HTR-8/SVneo (cell line): Measurements from ENCODE around the gene ERN1.

ENCODE experiments used
- DNase-seq: peaks from one replicate; pipeline ENCODE4 v3.0.0; 2011; ENCODE audit warnings: low spot score, mixed read lengths; ENCODE audit not compliant: insufficient read length
- FAIRE-seq: peaks from 2 replicates; lab custom pipeline; 2011; peaks lifted over from hg19 to GRCh38; lab: Jason Lieb, UNC

ERN1 gene

DNA sequence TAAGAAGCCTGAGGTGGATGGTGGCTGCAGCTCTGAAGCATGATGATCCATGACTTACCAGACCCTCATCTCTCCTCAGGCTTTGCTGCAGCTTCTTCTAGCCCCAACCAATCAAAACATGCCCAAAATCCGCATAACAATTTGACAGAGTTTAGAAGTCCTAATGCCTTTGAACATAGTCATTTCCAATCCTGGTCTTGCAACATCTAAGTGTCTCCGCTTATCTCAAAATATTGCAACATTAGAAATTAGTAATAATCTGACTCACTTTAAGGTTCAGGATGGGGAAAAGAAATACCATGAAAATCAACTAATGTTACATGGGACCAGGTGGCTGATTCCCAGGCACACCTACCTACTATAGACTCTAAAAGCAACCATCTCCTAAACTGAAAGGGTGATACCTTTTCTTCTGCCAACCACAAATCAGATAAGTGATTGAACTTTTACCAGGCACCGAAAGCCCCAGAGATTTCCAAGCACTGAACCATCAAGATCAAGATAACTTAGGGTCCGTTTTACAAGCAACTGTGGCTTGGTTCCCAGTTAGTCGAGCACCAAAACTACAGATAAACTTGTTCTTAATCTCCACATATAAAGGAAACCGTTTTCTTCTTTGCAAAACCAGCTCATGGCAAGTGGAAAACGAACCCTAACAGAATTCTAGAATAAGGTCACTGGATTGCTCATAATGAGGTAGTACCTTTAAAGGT lies 14.0 kb downstream of the ERN1 start:
- DNase-seq (peak; percentile 37), FAIRE-seq (no peak)

DNA sequence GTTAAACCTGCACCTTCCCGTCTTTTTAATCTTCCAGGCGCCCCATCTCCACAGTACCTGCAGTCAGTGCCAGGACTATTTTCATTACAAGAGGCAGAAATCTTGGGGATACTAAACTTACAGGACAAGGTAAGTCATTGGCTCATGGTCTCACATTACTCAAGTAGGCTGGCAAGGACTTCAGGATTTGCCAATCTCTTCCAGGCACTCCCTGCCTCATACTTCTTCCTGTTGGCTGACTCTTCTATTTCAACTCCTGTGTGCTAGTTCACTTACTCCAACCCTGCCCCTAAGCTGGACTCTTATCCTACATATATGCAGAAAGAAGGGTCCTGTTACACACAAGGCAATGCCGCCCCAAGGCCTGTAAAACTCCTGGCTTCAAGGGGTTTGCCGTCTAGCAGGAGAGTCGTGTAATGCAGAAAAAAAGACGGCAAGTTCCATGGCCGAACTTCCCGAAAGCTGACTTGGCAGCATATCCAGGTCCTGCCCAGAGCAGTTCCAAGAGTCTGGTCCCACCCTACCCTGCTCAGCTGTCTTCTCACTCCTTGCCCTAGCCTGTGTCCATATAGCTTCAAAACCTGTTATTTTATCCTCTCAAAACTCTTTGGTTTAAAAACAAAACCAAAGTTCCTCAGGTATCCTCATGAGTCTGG lies 14.8 kb downstream of the ERN1 start:
- DNase-seq (no peak), FAIRE-seq (no peak)

GRCh38 chr17:64113006-64113405 lies 16.9 kb downstream of the ERN1 start:
- DNase-seq (no peak), FAIRE-seq (no peak)

- DNase-seq = no peak
- FAIRE-seq = no peak
Observed at GRCh38 chr17:64111831-64112230, 18.1 kb downstream of the ERN1 start.

- FAIRE-seq = no peak
Observed at GRCh38 chr17:64110379-64111152, 19.4 kb downstream of the ERN1 start.

GRCh38 chr17:64109400-64109799 lies 20.5 kb downstream of the ERN1 start:
- DNase-seq = no peak

More at GRCh38 chr17:64110379-64111152, 19.4 kb downstream of the ERN1 start:
- DNase-seq = no peak

DNA sequence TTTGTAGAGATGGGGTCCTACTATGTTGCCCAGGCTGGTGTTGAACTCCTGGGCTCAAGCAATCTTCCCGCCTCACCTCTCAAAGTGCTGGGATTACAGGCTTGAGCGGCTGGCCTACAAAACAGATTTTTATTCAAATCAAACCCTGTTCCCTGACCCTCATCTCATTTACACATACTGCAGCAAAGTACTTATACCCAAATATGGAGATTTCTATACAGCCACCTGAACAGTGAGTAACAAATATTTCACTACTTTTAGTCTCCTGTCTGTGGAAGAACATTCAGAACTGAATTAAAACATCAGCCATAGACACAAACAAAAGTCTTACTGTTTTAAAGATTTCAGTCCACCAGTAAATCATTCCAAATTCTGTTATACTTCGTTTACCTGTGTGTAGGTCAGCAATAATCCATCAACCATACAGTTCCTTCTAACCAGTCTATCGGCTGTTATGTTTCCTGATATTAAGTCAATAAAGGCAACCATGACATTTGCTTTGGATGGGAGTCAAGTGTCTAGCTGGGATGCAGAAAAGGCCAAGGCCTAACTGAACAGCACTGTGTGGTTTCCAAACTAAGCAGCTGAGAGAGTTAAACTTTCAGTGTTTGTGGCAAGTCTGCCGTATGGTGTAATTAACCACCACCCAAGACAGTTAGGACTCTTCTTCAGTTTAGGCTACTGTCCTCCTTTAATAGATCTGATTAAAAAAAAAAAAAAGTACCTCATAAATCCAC lies 22.3 kb downstream of the ERN1 start:
- DNase-seq (no peak), FAIRE-seq (no peak)

More at GRCh38 chr17:64109400-64109799, 20.5 kb downstream of the ERN1 start:
- no peak for FAIRE-seq

DNA sequence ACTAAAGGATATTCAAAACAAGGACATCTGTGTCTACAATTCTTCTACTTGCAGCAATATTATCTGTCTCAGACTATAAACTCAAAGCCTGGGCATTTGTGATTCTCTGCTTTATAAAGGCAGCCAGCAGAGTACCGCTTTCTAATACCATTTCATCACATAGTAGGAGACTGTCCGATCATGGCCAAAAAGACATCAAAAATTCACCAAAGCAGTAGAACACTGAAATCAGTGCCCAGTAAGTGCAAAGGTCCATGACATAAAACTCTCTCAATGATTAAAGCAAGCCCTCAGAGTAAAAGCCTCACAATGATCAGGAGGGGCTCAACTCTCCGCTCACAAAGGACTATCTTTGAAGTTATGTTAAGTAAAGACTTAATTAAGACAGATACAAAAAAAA lies 23.0 kb downstream of the ERN1 start:
- FAIRE-seq (no peak), DNase-seq (no peak)

DNA sequence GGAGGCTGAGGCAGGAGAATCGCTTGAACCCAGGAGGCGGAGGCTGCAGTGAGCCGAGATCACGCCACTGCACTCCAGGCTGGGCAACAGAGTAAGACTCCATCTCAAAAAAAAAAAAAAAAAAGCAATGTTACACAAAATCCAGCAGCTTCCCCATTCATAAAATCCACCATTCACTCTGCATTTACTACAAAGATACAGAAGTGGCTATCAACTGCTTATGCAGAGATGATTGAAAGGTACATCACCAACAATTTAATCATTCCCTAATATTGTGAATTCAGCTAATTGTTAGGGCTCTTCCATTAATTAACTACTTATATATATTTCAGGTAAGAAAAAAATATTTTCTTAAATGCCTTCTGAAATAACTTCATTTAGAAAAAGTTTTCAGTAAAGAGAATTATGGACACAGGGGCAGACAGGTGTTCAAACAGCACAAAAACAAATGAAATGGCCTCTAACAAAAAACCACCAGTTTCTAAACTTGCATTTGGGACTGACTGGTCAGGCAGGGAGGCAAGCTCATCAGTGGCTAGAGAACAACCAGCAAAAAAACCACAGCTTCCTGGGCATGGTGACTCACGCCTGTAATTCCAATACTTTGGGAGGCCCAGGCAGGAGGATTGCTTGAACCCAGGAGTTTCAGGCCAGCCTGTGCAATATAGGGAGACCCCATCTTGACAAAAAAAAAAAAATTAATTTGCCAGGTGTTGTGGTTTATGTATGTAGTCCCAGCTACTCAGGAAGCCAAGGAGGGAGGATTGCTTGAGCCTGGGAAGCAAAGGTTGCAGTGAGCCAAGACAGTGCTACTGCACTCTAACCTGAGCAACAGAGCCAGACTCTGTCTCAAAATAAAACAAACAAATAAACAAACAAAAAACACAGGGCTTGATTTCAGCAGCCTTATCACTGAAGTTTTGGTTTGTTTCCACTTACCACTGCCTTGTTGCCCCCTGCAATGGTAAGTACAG lies 26.3 kb downstream of the ERN1 start:
- DNase-seq = peak; percentile 48
- no peak for FAIRE-seq

DNA sequence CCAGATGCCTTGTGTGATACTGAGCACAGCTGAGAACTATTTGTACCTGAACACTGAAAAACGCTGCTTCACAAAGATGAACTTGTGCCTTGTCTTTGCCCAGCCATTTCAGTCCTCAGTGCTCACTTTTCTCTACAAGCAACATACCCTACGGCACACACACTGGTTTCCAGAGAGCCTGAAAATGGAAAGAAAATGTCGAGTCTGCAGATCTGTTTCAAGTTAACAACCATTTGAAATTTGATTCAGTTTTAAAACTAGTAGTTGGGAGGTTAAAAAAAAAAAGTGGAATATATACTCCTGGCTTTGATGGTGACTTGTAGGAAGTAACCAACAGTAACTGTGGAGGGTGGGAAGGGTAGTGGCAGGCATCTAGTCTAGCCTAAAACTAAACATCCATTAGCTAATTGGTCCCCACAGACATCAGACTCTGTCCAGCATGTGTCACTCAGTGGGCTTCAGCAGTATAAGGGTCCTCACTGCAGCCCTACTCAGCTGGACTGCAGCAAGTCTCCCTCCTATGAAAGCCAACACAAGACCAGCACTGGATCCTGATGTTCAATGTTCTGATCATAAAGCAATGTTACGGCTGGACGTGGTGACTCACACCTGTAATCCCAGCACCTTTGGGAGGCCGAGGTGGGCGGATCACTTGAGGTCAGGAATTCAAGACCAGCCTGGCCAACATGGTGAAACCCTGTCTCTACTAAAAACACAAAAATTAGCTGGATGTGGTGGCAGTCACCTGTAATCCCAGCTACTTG lies 27.1 kb downstream of the ERN1 start:
- DNase-seq (no peak), FAIRE-seq (no peak)

DNA sequence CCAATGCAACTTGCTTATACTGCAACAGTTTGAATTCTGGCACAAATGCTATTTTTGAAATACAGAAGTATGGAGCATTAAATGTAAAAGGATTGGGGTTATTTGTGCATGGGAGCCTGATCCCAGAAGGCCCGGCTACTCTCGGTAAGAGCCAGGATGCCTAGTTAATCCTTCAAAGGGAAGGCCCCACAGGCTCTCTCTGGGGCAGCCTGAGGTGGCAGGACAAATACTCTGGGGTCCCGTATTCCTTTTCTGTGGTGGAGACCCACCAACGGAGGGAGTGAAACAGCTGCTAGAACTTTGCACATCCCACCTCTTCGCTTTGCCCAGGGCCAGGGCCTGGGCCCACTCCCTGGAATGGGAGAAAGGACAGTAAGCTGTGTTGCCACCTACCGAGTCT lies 30.4 kb downstream of the ERN1 start:
- no peak for DNase-seq
- no peak for FAIRE-seq

DNA sequence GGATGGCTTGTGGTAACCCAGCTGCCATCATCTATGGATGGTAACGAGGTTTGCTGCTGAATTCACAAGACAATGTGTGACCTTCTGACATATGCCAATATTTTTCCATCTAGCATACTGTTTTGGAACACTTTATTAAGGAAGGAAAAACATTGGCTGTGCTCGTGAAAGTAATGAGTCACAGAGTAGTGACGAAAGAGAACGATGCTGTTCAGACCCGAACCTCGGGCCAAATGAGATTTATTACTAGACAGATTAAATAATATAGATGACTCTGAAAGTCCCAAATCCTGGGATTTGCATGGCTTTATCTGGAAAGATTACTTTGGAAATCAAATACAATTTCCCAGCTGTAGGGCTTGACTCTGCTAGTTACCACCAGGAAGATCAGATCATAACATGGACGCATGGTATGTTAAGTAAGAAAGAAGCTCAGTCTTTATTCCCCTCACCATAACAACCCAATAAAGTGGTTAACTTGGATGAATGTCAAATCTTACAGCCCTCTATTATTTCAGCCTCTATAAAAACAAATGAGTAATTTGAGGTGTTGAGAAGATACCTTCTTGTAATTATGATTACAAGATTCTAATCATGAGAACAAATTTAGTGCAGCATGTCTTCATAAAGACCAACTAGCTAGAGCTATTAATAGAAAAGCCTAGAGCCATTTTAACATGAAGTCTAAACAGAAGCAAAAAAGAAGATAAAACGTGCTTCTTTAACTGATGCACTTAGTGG lies 32.6 kb downstream of the ERN1 start:
- peak; percentile 20 for FAIRE-seq

GRCh38 chr17:64096037-64096436 lies 33.9 kb downstream of the ERN1 start:
- no peak for DNase-seq
- FAIRE-seq = peak; percentile 9

More for the DNA sequence above, 32.6 kb downstream of the ERN1 start:
- peak; percentile 33 for DNase-seq

DNA sequence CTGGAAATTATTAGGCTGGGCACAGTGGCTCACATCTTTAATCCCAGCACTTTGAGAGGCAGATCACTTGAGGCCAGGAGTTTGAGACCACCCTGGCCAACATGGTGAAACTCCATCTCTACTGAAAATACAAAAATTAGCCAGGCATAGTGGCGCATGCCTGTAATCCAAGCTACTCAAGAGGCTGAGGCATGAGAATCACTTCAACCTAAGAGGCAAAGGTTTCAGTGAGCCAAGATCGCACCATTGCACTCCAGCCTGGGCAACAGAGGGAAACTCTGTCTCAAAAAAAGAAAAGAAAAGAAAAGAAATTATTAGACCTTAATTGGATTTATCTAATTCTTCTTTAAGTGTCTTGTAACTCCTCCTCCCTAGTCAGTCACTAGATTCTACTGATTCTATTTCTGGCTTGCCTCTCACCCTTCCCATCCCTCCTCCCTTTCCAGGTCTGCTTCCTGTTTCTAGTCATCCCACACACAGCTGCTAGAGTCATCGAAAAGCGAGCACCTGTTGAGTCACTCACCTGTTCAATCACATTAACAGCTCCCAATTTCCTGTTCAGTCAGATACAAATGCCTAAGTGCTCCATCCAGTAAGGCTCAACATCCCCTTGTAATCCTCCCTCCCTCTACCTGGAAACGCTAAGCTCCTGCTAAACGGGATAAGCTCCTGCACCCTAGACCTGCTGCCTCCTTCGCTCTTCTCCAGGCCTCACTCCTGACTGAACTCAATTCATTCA lies 34.6 kb downstream of the ERN1 start:
- FAIRE-seq (no peak), DNase-seq (no peak)

DNA sequence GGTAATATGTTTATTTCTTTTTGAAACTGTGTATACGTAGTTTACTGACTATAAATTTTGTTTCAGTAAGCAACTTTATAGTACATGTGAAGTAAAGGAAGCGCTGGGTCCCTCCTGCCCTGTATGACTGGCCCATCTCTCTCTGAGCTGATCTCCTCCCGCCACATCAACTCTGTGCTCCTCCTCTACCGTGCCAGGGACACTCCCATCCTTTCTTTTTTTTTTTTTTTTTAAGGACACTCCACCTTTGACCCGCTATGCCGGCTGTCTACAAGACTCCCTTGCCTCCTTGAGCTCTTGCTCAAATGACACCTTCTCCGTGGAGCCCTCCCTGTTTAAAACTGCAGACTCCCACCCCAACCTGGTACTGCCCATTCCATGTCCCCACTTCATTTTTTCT lies 35.5 kb downstream of the ERN1 start:
- no peak for FAIRE-seq

GRCh38 chr17:64092952-64093451 lies 36.9 kb downstream of the ERN1 start:
- no peak for DNase-seq
- no peak for FAIRE-seq

More for the DNA sequence above, 35.5 kb downstream of the ERN1 start:
- no peak for DNase-seq

GRCh38 chr17:64092113-64092512 lies 37.8 kb downstream of the ERN1 start:
- no peak for DNase-seq
- no peak for FAIRE-seq
